ENCODE measurements around the gene CYSLTR2. TPM values are rescaled to one million over a fixed set of nuclear protein-coding genes. Genes with fewer than 3 reads are reported as not detected.

CYSLTR2 gene
- total and polyA plus RNA-seq, 2 donors (not counting 1 experiment from before 2014, with no cell fraction given), result 0.09 TPM; not detected in 1

- ATAC-seq (ENCODE audit: low read depth) (no peak), DNase-seq (no peak)
- Mint-ChIP-seq H3K4me3 (no peak overlapping the region), H3K4me1 (peaks cover 2% of the 10 kb centered on the region), H3K27ac (no peak overlapping the region), H3K9me3 (ENCODE audit: insufficient read depth) (peaks cover 3% of the 10 kb centered on the region), H3K27me3 (peaks cover 43% of the 10 kb centered on the region)
- 92% methylated on average over 4 of the region's 4 CpGs for WGBS (ENCODE audit: insufficient coverage)
- Histone ChIP-seq H3K4me3 (ENCODE audit: control extremely low read depth in 1 of 5, extremely low read depth in 1 of 5, insufficient read depth in 1 of 5, low read depth in 2 of 5, low read length in 4 of 5) (no peak overlapping the region), H3K9me3 (ENCODE audit: control extremely low read depth in 1 of 3, control insufficient read depth in 2 of 3, insufficient read depth in 1 of 3, low read length in 2 of 3) (peaks cover 0 to 3% (median 0%) of the 10 kb centered on the region in 3 donors), H3K27ac (ENCODE audit: low read length in 2 of 2) (no peak overlapping the region), H2AFZ (ENCODE audit: insufficient read depth, low read depth, low read length, poor library complexity, severe bottlenecking) (no peak overlapping the region), H3K27me3 (replicated peaks in 1 of 4; ENCODE audit: control extremely low read depth in 1 of 4, control insufficient read depth in 3 of 4, insufficient read depth in 4 of 4, low read length in 3 of 4) (peaks cover 0 to 3% (median under 1%) of the 10 kb centered on the region in 4 experiments), H3K4me1 (ENCODE audit: control insufficient read depth in 2 of 2, insufficient read depth in 2 of 2, low read length in 2 of 2) (peaks cover 0 to 3% of the 10 kb centered on the region in 2 donors), H3K4me2 (replicated peaks; ENCODE audit: low read depth, low read length, poor library complexity, severe bottlenecking) (no peak overlapping the region), H3K36me3 (replicated peaks in 1 of 2; ENCODE audit: control extremely low read depth in 1 of 2, control insufficient read depth in 1 of 2, extremely low read depth in 1 of 2, insufficient read depth in 2 of 2, low read length in 1 of 2) (no peaks in the 10 kb centered on the region), H3K79me2 (ENCODE audit: control insufficient read depth, insufficient read depth, low read length) (no peaks in the 10 kb centered on the region), H3K9ac (ENCODE audit: low read length) (no peak overlapping the region), H4K20me1 (ENCODE audit: control insufficient read depth, insufficient read depth, low read length, poor library complexity, severe bottlenecking) (no peaks in the 10 kb centered on the region)
- ChIA-PET CTCF (no interaction called here), POLR2A (no interaction called here)
- intact Hi-C loops (cut with micrococcal nuclease), result no loop called here
- no peak for TF ChIP-seq CTCF (IDR thresholded peaks at IDR 0.05)
- no peak for TF ChIP-seq EZH2 (IDR thresholded peaks at IDR 0.05; ENCODE audit: borderline replicate concordance, insufficient read depth, low read depth, low read length, poor library complexity, severe bottlenecking)
These were observed 75.1 kb downstream of the CYSLTR2 start for GRCh38 chr13:48728876-48729275.

GRCh38 chr13:48729856-48730255 is 76.1 kb downstream of the CYSLTR2 start:
- H2AFZ ChIP-seq (ENCODE audit: insufficient read depth, low read depth, low read length, poor library complexity, severe bottlenecking), result no peak overlapping the region
- no peaks in the 10 kb centered on the region for H3K36me3 ChIP-seq (replicated peaks in 1 of 2; ENCODE audit: control extremely low read depth in 1 of 2, control insufficient read depth in 1 of 2, extremely low read depth in 1 of 2, insufficient read depth in 2 of 2, low read length in 1 of 2)
- no peak overlapping the region for H3K9ac ChIP-seq (ENCODE audit: low read length)
- H3K4me1 ChIP-seq (ENCODE audit: control insufficient read depth in 2 of 2, insufficient read depth in 2 of 2, low read length in 2 of 2), result peaks cover 0 to 3% of the 10 kb centered on the region in 2 donors
- H3K79me2 ChIP-seq (ENCODE audit: control insufficient read depth, insufficient read depth, low read length), result no peaks in the 10 kb centered on the region
- 93% methylated on average over 4 of the region's 4 CpGs for WGBS (ENCODE audit: insufficient coverage)
- H3K27ac ChIP-seq (ENCODE audit: low read length in 2 of 2), result no peak overlapping the region
- no peak overlapping the region for H3K4me3 ChIP-seq (ENCODE audit: control extremely low read depth in 1 of 5, extremely low read depth in 1 of 5, insufficient read depth in 1 of 5, low read depth in 2 of 5, low read length in 4 of 5)
- no peak for ATAC-seq (ENCODE audit: low read depth)
- Mint-ChIP-seq H3K4me3 (no peak overlapping the region), H3K9me3 (ENCODE audit: insufficient read depth) (peaks cover 3% of the 10 kb centered on the region), H3K4me1 (peaks cover 2% of the 10 kb centered on the region), H3K27me3 (peaks cover 38% of the 10 kb centered on the region), H3K27ac (no peak overlapping the region)
- POLR2A ChIA-PET, result no interaction called here
- no peak for DNase-seq
- peaks cover 0 to 7% (median 1%) of the 10 kb centered on the region in 4 experiments for H3K27me3 ChIP-seq (replicated peaks in 1 of 4; ENCODE audit: control extremely low read depth in 1 of 4, control insufficient read depth in 3 of 4, insufficient read depth in 4 of 4, low read length in 3 of 4)
- TF ChIP-seq CTCF (IDR thresholded peaks at IDR 0.05) (no peak), EZH2 (IDR thresholded peaks at IDR 0.05; ENCODE audit: borderline replicate concordance, insufficient read depth, low read depth, low read length, poor library complexity, severe bottlenecking) (no peak)
- CTCF ChIA-PET, result no interaction called here
- no peaks in the 10 kb centered on the region for H4K20me1 ChIP-seq (ENCODE audit: control insufficient read depth, insufficient read depth, low read length, poor library complexity, severe bottlenecking)
- intact Hi-C loops (cut with micrococcal nuclease), result no loop called here
- H3K9me3 ChIP-seq (ENCODE audit: control extremely low read depth in 1 of 3, control insufficient read depth in 2 of 3, insufficient read depth in 1 of 3, low read length in 2 of 3), result peaks cover 0 to 7% (median 0%) of the 10 kb centered on the region in 3 donors
- H3K4me2 ChIP-seq (replicated peaks; ENCODE audit: low read depth, low read length, poor library complexity, severe bottlenecking), result no peak overlapping the region

Measured in B cell (primary cell).